HepG2 (cell line): Measurements from ENCODE around the gene LCN1.

Experiments
- ZNF180 ChIP-seq: sonication (generic); formaldehyde crosslinking; IDR thresholded peaks from 2 replicates; pipeline ENCODE4 v1.4.0; 2020; ENCODE audit warnings: low read depth, missing genetic modification reagents, borderline replicate concordance
- ZNF354B ChIP-seq: sonication (generic); formaldehyde crosslinking; IDR thresholded peaks from 2 replicates; pipeline ENCODE4 v1.8.0; 2022; ENCODE audit warnings: mild to moderate bottlenecking, missing genetic modification reagents

GRCh38 chr9:135482015-135482754 lies 39.1 kb upstream of the LCN1 start:
- no peak for TF ChIP-seq ZNF354B (CRISPR knock-in tag)
- TF ChIP-seq ZNF180 (CRISPR knock-in tag) = no peak
